ENCODE results near the gene CYRIA.

- TF ChIP-seq MYC (IDR thresholded peaks at IDR 0.05; ENCODE audit: low read depth, low read length) (no peak), CTCF (IDR thresholded peaks at IDR 0.05; ENCODE audit: extremely low read depth in 1 of 2, insufficient read depth in 1 of 2, low read depth in 1 of 2, low read length in 2 of 2) (no peak), POLR2AphosphoS5 (IDR thresholded peaks at IDR 0.05; ENCODE audit: insufficient read depth, low read depth, low read length) (no peak), POLR2A (IDR thresholded peaks at IDR 0.05; ENCODE audit: low read depth, low read length) (no peak)
Measured at GRCh38 chr2:16645088-16645487, 20.5 kb downstream of the CYRIA start.
